HG02885 (cell line): ENCODE results near the gene SERGEF.

Source experiments
- ATAC-seq: cut with Tn5 transposase; IDR thresholded peaks from one replicate; pipeline ENCODE4 v1.9.1; 2021; ENCODE audit warnings: mild to moderate bottlenecking; ENCODE audit not compliant: unreplicated experiment, poor library complexity

SERGEF gene

GRCh38 chr11:17793642-17794170 lies 219.1 kb downstream of the SERGEF start:
- no peak for ATAC-seq

- no peak for ATAC-seq
Observed at GRCh38 chr11:17792161-17792560, 220.7 kb downstream of the SERGEF start.

- no peak for ATAC-seq
Observed at GRCh38 chr11:17791144-17791543, 221.7 kb downstream of the SERGEF start.

- no peak for ATAC-seq
Observed at GRCh38 chr11:17790453-17790852, 222.4 kb downstream of the SERGEF start.

- ATAC-seq, result no peak
Observed at GRCh38 chr11:17788084-17788483, 224.8 kb downstream of the SERGEF start.

- ATAC-seq, result no peak
Observed at GRCh38 chr11:17786824-17787525, 225.9 kb downstream of the SERGEF start.

- no peak for ATAC-seq
Observed at GRCh38 chr11:17783878-17784277, 229.0 kb downstream of the SERGEF start.

GRCh38 chr11:17782603-17783337 lies 230.1 kb downstream of the SERGEF start:
- ATAC-seq, result no peak

GRCh38 chr11:17782145-17782544 lies 230.7 kb downstream of the SERGEF start:
- ATAC-seq, result no peak

- ATAC-seq, result no peak
Observed at GRCh38 chr11:17781626-17782025, 231.2 kb downstream of the SERGEF start.

- no peak for ATAC-seq
Observed at GRCh38 chr11:17781221-17781620, 231.6 kb downstream of the SERGEF start.

GRCh38 chr11:17780668-17781067 lies 232.2 kb downstream of the SERGEF start:
- no peak for ATAC-seq

GRCh38 chr11:17779861-17780594 lies 232.8 kb downstream of the SERGEF start:
- ATAC-seq, result no peak

GRCh38 chr11:17778956-17779860 lies 233.6 kb downstream of the SERGEF start:
- no peak for ATAC-seq

GRCh38 chr11:17778352-17778751 lies 234.5 kb downstream of the SERGEF start:
- no peak for ATAC-seq

GRCh38 chr11:17777738-17778091 lies 235.1 kb downstream of the SERGEF start:
- ATAC-seq, result no peak

GRCh38 chr11:17777086-17777737 lies 235.6 kb downstream of the SERGEF start:
- no peak for ATAC-seq

- no peak for ATAC-seq
Observed at GRCh38 chr11:17776212-17776875, 236.5 kb downstream of the SERGEF start.
